NCI-H524 treated with DMSO at 0.1 percent for 48 hours (cell line): ENCODE measurements around the gene LRRC8C.
A peak's percentile ranks its signal among the peaks of the same experiment; 100 is the strongest.

Experiments
- DNase-seq: peaks from one replicate; lab custom pipeline; 2025; lab: John Stamatoyannopoulos, UW

LRRC8C gene

GRCh38 chr1:89633800-89634625 is 1.1 kb downstream of the LRRC8C start:
- DNase-seq = peak; percentile 3

- DNase-seq = no peak
Measured at GRCh38 chr1:89635825-89636815, 3.2 kb downstream of the LRRC8C start.

GRCh38 chr1:89637496-89637895 is 4.6 kb downstream of the LRRC8C start:
- DNase-seq = no peak

GRCh38 chr1:89640440-89640839 is 7.5 kb downstream of the LRRC8C start:
- no peak for DNase-seq

GRCh38 chr1:89641781-89642180 is 8.9 kb downstream of the LRRC8C start:
- DNase-seq = no peak

- no peak for DNase-seq
Measured at GRCh38 chr1:89643577-89643976, 10.7 kb downstream of the LRRC8C start.

GRCh38 chr1:89644119-89644814 is 11.3 kb downstream of the LRRC8C start:
- no peak for DNase-seq

GRCh38 chr1:89646259-89646658 is 13.3 kb downstream of the LRRC8C start:
- no peak for DNase-seq

GRCh38 chr1:89649783-89650182 is 16.9 kb downstream of the LRRC8C start:
- no peak for DNase-seq

- no peak for DNase-seq
Measured at GRCh38 chr1:89652373-89652772, 19.5 kb downstream of the LRRC8C start.

GRCh38 chr1:89657886-89658285 is 25.0 kb downstream of the LRRC8C start:
- no peak for DNase-seq

GRCh38 chr1:89659322-89660081 is 26.6 kb downstream of the LRRC8C start:
- DNase-seq = no peak

GRCh38 chr1:89660224-89661061 is 27.5 kb downstream of the LRRC8C start:
- no peak for DNase-seq

- DNase-seq = no peak
Measured at GRCh38 chr1:89665941-89666340, 33.0 kb downstream of the LRRC8C start.

- no peak for DNase-seq
Measured at GRCh38 chr1:89666640-89667039, 33.7 kb downstream of the LRRC8C start.

- DNase-seq = no peak
Measured at GRCh38 chr1:89667691-89668090, 34.8 kb downstream of the LRRC8C start.

GRCh38 chr1:89668961-89669360 is 36.0 kb downstream of the LRRC8C start:
- no peak for DNase-seq

GRCh38 chr1:89669441-89669840 is 36.5 kb downstream of the LRRC8C start:
- no peak for DNase-seq

GRCh38 chr1:89670163-89670562 is 37.2 kb downstream of the LRRC8C start:
- DNase-seq = no peak

- no peak for DNase-seq
Measured at GRCh38 chr1:89670711-89671110, 37.8 kb downstream of the LRRC8C start.
